HTR-8/SVneo (cell line): ENCODE results near the gene BFSP2.

Source experiments
- DNase-seq: peaks from one replicate; pipeline ENCODE4 v3.0.0; 2011; ENCODE audit warnings: low spot score, mixed read lengths; ENCODE audit not compliant: insufficient read length
- FAIRE-seq: peaks from 2 replicates; lab custom pipeline; 2011; peaks lifted over from hg19 to GRCh38; lab: Jason Lieb, UNC

BFSP2 gene

DNA sequence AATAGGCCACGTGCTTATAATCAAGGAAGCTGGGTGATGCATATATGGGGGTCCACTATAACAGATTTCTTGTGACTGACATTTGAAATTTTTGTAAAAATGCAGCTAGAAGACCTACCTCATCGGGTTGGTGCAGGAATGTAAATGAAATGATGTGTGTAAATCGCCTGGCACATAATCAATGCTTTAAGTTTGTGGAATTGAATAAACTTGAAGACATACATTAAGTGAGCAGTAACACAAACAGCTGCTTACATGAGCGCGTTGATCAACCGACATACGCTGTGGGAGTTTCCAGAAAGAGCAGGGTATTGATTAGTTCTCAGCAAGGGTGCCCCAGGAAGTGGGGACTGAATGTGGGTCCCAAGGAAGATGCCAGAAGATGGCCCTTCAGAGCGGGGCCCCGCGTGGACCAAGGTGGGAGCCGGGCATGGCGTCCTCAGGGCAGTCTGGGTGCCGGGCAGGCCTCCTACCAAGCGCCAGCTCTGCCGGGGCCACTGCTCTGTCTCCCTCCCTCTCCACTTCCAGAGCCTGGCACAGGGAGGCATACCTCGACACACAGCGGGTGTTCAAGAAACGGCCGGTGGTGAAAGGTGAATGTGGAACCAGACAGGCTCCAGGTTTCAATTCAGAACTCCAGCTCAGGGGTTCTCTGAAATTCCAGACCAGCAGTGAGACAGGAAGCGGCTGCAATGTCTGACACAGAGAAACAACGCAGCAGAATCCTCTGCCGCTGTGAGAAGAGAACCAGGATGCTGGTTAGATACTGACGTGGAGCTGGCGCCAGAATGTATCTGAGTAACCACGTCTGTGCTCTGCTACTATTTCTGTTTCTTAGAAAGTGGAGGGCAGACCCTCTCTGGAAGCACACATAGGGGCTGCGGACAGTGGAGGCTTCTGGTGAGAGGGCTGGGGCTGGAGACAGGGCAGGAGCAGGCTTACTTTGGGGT lies 12.6 kb downstream of the BFSP2 start:
- FAIRE-seq (no peak), DNase-seq (no peak)

DNA sequence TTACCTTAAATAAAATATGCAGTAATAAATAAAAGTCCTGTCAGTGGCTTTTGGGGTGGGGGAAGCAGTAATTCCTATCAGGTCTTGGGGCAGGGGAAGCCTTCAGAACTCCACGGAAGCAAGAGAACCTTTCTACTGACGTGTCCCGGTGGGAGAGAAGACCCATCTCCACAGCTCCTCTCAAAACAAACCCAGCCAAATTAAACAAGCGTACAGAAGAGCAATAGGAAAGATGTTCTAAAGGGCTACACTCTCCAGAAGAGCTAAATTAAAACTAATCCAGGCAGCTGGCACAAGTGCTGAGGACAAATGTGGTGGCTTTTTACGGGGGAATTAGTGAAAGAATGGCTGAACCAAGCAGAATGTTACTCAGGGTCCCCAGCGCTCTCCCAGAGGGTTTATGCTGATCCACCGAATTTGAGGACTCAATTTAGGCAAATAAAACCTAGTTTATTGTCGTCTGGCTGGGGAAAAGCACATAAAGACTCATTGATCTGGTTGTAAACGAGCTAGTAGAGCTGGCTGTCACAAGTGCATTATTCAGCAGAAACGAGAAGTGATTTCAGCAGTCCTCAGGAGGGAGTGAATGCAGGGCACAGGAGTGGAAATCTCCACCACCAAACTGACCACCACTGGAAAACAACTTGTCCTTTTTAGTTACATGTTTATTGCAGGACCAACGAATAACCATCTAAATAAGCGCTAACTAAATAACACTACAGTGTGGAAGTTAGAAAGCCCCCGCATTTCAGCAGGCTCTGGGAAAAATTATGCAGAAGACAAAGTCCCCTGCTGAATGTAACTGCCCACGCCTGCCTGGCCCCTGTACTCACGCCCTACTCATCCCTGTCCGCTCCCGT lies 13.5 kb downstream of the BFSP2 start:
- DNase-seq, result no peak
- no peak for FAIRE-seq

DNA sequence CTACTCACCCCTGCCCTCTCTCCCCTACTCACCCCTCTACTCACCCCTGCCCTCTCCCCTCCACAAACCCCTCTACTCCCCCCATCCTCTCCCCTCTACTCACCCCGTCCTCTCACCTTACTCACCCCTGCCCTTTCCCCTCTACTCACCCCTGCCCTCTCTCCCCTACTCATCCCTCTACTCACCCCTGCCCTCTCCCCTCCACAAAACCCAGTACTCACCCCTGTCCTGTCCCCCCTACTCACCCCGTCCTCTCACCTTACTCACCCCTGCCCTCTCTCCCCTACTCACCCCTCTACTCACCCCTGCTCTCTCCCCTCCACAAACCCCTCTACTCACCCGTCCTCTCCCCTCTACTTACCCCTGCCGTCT lies 14.2 kb downstream of the BFSP2 start:
- DNase-seq, result no peak
- peak; percentile 38 for FAIRE-seq

DNA sequence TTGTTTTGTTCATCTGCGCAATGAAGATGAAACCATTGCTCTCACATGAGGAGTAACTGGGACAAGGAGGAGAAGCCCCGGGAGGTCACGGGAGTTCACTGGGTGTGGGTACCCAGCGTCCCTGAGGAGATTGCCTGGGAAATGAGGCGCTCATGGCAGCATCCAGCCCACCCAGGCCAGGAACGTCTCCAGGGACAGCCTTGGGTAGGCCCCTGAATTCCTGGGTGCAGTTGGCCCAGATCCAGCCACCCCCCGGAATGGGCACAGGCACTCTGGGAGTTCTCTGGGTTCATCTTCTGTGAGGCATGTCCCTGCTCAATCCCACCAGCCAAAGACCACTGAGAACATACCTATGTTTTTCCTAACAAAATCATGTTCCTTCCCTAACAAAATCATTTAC lies 18.5 kb downstream of the BFSP2 start:
- no peak for FAIRE-seq

DNA sequence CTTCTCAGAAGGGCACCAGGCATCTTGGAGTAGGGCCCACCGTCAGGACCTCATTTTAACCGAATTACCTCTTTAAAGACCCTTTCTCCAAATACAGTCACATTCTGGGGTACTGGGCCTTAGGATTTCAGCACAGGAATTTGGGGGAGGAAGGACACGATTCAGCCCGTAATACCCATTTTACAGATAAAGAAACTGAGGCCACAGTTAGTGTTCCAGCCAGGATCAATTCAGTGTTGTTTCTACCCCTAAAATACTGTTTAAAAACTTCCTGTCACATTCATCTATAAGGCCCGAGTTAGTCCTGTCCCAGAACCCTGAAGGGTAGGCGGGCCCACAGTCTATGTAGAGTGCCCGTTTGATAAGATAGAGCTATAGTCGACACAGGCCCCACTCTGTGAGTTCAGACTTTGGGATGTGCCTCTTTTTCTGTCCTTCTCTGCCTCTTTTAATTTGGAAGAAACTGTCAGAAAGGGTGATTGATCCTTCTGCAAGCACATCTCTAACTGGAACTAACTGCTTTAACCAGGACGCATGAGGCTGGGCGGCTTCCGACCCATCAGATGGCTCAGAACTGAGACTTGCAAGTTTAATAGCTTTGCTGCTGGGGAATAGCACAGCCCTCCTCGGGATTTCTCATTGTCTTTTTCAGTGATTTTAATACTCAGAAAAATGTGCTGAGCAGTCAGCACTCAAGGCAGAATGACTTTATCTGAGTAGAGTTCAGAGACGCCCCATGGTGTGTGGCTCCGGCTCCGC lies 19.5 kb downstream of the BFSP2 start:
- DNase-seq (no peak), FAIRE-seq (no peak)

More for the DNA sequence above, 18.5 kb downstream of the BFSP2 start:
- DNase-seq, result no peak

DNA sequence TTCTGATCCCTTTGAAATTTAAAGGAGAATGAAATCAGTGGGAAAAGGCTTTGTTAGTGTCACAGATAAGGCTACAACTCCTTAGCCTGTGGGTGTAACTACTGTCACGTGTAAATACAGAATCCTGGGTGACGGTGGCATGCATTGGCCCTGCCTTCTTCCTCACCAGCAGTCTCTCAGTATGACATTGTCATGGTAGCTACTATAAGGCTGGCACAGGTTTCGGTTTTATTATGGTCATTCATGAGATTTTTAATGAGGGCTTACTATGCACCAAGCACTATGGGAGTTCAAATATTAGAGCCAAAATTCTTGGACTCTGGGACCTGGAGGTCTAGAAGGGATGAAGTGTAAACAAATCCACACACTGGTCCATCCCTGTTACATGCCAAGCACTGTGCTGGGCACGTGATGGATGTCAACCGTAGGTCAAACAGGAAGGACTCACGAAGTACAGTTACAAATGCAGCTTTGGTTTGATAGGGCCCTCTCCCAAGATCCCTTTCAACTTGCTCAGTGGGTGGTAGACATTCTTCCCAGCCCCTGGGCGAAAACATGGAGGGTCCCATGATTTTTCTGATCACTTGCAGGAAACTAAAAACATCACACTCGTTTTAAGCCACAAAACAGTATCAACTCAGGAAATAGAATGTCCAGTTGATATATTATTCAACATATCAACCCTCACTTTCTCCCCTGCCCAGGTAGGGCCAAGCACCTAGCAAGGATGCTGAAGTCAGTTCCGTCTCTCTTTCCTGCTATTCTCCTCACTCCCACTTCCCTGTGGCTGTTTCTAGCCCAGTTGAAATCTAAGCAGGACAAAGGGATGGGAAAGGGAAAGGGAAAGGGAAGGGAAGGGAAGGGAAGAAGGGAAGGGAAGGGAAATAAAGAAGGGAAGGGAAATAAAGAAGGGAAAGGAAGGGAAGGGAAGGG lies 25.3 kb downstream of the BFSP2 start:
- FAIRE-seq (no peak), DNase-seq (no peak)

DNA sequence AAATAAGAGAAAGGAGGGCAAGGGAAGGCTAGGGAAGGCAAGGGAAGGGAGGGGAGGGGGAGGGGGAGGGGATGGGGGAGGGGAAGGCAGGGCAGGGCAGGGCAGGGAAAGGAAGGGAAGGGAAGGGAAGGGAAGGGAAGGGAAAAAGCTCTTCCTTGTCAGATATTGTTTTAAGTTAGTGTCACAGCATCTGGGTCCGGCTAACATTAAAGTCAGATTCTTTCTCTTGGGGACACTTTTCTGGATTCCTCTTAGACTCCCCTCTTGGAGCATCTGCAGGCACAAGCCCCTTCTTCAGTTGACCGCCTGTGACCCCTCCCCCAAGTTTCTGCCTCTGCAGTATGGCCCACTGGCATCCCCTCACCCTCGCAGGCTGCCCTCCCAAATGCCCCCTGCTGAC lies 26.0 kb downstream of the BFSP2 start:
- DNase-seq (no peak), FAIRE-seq (no peak)

DNA sequence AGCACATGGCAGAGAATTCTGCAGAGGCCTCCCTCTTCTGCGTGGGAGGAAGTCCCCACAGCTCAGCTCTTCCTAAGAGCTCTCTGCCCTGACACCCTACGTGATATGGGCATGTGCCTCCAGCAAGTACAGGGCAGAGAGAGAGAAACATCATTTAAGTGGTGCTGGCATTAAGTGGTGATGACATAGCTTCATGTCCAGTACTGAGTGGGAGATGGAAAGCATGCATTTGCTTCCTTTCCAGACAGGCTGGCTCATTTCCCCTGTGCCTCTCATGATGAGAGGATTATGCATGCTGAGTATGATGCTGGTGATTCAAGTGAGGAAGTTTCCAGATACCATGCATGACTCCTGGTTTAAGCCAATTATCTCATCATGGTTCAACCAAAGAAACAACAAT lies 26.9 kb downstream of the BFSP2 start:
- no peak for DNase-seq
- FAIRE-seq, result no peak

DNA sequence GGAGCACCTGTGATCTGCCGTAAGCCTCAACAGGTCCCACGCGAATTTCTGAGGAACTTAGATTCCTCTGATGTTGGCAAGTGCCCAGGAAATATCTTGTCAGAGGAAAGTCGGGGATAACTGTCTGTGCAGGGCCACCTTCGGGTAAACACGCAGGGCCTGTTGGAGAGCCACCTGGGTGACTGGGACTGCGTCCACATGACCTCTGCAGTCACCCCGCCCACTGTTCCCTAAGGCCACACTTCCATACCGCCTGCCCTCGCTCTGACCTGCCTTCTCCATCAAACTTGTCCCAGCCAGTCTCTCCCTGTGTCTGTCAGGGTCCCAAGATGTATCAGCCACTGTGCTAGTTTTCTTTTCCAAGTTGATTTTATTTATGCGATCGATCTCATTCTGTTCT lies 28.7 kb downstream of the BFSP2 start:
- DNase-seq, result no peak
- no peak for FAIRE-seq

DNA sequence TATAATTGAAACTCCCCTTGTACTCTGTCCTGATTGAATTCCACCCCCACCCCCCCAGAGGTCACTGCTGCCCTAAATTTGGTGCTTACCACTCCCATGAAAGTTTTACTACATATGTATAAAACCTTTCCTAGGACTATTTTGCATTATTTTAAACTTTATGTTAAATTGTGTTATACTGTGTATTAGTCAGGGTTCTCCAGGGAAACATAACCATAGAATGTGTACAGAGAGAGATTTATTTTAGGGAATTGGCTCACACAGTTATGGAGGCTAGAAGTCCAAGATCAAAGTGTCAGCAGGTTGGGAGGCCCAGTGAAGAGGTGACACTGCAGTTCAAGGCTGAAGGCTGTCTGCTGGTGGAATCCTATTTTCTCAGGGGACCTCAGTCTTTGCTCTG lies 29.2 kb downstream of the BFSP2 start:
- DNase-seq, result no peak
- FAIRE-seq, result no peak

DNA sequence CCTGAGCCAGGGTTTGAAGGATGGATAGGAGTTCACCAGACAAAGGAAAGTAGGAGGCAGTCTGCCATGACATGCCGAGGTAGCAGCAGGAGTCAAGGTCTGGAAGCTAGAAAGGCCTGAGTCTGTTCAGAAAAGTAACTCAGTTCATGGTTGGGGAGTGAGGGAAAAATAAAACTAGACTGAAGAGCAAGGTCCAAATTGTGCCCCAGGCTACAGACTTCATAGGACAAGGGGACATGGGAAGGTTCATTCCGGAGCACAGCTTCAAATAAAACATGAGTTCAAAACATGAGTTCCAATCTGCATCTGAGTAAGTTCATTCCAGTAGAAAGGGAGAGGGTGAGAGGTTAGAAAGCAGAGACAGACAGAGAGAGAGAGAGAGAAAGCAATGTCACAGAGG lies 39.7 kb downstream of the BFSP2 start:
- DNase-seq, result no peak
- FAIRE-seq, result no peak

DNA sequence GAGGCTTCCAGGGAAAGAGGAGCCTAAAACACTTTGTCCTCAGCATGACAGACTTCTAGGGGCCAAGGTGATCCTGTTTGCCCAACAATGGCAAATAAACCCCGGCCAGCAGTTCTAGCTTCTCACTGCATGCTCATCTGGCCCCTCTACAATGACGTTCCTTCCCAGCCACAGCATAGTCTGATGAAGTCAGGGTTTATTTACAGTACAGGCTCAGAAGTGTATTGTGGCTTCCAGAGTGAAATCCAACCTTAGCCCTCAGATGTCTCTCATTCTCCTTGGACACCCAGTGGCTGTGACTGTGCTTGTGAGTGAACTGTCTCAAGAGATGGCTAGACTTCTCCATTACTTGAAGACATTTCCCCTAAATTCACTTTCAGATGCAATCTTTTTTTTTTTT lies 40.8 kb downstream of the BFSP2 start:
- FAIRE-seq (peak; percentile 28), DNase-seq (no peak)

DNA sequence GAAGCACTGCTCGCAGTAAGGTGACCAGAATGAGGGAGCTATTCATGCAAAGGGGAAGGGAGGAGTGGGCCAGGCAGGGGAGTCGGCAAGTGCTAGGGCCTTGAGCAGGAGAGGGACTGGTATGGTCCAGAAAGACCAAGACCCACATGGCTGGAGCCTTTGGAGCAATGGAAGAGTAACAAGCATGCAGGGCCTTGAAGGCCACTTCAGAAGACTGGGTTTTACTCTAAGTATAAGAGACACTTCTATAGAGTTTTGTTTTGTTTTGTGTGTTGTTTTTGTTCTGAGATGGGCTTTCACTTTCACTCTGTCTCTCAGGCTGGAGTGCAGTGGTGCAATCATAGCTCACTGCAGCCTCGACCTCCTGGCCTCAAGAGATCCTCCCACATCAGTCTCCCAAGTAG lies 42.0 kb downstream of the BFSP2 start:
- DNase-seq (no peak), FAIRE-seq (no peak)

DNA sequence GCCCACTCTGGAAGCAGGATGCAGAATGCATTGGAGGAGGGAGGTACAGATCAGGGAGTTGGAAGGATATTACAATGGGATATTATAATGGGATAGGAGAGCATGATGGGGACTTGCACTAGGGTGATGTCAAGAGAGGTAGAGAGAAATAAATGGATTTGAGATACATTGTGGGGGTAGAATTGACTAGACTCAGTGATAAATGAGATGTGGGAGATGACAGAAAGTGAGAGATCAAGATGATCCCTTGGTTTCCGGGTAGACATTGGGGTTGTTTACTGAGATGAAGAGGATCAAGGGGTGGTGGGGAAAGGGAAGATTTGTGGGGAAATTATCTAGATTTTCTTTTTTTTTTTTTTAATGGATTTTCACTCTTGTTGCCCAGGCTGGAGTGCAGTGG lies 42.7 kb downstream of the BFSP2 start:
- DNase-seq (no peak), FAIRE-seq (no peak)

DNA sequence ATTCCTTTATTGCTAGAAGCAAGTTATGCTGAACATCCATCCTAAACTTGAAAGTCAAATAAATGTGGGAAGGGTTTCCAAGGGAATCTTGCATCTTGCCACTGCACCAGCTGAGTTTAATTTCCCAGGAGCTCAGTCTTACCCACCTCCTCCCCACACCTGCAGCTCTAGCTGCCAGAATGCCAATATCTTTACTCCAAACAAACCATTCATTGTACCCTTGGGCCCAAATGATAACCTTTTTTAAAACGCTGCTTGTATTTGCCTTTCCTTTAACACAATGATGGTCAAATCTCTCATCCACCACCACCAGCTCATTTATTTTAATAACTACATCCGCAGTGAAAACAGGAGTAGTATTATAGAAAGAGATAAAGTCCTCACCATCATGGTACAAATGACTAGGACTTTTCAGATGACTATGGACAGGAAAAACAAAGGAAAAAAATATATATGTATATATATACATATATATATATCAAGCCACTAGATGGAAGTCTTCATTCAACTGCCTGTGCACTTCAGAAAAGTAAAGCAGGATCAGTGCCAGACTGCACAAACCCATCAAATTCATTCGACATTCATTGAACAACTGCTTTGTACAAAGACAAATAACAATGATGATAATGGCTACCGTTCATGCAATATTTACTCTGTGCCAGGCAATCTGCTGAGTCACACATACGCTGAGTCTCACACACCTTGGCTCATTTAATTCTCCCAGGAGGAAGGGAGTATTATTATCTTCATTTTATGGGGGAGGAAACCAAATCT lies 44.0 kb downstream of the BFSP2 start:
- DNase-seq, result no peak
- FAIRE-seq, result peak; percentile 69

DNA sequence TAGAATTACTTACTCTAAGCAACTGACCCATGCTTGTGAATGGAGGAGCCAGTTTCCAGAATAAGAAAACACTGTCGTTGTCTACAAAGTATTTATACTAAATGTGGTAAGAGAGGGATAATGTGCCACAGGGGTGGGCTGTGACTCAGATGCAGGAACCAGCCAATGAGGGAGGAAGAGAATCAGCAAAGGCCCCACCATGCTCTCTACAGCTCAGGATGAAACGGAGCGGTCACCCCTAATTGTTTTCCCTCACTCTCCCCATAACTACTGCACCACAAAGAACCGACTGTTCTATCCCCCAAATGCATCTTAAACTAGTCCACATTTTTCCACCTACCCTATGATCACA lies 44.5 kb downstream of the BFSP2 start:
- FAIRE-seq (no peak), DNase-seq (no peak)

DNA sequence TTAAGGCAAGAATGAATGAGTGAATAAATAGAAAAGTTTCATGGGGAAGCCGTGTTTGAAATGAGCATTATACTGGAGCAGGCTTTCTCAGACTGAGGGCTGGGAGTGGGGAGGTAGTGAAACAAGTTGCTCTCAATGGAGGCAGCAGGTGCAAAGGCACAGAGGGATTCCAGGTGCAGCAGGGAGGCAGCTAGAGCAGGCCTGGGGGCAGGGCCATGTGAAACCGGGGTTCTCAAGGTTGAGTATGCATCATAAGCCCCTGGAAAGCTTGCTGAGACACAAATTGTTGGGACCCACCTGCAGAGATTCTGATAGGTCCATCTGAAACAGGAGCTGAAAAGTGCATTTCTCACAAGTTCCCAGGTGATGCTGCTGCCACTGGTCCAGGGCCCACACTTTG lies 45.3 kb downstream of the BFSP2 start:
- FAIRE-seq, result no peak

DNA sequence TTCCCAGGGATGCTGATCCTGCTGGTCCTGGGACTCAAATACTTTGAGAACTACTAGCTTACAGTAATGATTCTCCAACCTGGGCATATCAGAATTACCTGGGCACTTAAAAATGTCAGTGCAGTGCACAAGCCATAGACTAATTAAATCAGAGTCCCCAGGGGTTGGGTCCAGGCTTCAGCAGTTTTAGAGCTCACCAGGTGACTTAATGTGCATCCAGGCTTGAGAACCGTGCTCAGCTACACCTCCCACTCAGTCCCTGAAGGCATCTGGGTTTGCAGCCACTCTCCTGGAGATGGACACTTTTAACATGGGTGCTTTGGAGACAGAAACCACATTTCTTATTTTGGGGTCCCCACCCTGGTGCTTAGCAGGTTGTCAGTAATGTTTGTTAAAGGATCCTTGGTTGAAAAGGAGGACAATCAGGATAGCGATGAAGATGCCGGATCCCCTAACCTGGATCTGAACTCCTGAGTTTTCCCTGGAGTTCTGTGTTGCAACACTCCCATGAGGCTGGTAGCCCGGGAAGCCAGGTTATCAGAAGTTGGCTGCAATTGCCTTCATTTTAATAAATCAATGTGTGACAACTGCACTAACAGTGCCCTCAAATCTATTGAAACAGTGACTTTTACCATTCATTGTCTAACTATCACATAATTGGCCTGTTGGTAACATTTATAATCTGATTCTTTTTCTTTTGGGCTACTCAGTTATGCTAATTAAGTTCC lies 48.1 kb downstream of the BFSP2 start:
- no peak for FAIRE-seq
- DNase-seq, result no peak

More for the DNA sequence above, 45.3 kb downstream of the BFSP2 start:
- no peak for DNase-seq
